ENCODE results near the gene FBN2. TPM values are rescaled to one million over a fixed set of nuclear protein-coding genes. Genes with fewer than 3 reads are reported as not detected.

Gene FBN2
- total RNA-seq, 1 donor from 2014 or later, result 1,151 TPM

DNA sequence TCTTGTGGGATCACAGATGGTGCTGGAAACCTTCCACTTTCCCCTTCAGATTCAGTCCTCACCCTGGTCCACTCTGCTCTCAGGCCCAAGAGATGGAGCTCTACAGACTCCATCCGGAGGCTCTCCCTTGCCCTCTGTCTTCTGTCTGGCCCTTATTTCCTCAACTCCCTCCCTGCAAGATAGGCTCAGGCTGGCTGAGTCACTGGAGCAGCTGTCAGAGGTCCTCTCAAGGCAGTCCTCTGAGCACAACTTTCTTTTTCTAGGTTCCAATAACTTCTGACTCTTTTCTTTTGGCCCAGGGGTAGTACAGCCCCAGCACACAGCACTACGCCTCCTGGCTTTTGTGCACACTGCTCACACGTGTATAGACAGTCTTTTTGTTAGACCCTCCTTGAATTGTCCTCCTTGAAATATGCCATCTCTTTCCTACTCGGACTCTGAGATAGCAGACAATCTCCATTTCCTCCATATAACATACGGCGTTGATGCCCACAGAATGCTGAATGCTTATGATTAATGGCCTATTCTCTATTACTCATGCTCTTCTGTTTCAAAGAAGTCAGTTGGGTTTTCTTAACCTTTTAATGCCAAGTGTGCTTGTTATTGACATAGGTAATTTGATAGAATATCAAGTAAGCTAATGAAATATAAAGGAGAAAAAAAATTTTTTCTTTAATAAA is 261.4 kb downstream of the FBN2 start:
- Mint-ChIP-seq H3K4me1 (ENCODE audit: unreplicated experiment) (peaks cover 13% of the 10 kb centered on the region), H3K36me3 (ENCODE audit: unreplicated experiment) (peaks cover 64% of the 10 kb centered on the region), H3K27me3 (ENCODE audit: unreplicated experiment) (no peaks in the 10 kb centered on the region), H3K9me3 (ENCODE audit: unreplicated experiment) (no peaks in the 10 kb centered on the region), H3K4me3 (ENCODE audit: unreplicated experiment) (no peak overlapping the region), H3K27ac (ENCODE audit: unreplicated experiment) (peak overlapping the region; percentile 66)
- TF ChIP-seq, protein P1, sequence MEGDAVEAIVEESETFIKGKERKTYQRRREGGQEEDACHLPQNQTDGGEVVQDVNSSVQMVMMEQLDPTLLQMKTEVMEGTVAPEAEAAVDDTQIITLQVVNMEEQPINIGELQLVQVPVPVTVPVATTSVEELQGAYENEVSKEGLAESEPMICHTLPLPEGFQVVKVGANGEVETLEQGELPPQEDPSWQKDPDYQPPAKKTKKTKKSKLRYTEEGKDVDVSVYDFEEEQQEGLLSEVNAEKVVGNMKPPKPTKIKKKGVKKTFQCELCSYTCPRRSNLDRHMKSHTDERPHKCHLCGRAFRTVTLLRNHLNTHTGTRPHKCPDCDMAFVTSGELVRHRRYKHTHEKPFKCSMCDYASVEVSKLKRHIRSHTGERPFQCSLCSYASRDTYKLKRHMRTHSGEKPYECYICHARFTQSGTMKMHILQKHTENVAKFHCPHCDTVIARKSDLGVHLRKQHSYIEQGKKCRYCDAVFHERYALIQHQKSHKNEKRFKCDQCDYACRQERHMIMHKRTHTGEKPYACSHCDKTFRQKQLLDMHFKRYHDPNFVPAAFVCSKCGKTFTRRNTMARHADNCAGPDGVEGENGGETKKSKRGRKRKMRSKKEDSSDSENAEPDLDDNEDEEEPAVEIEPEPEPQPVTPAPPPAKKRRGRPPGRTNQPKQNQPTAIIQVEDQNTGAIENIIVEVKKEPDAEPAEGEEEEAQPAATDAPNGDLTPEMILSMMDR (IDR thresholded peaks at IDR 0.05), result no peak
- no peak for DNase-seq (ENCODE audit: extremely low spot score, unreplicated experiment)

DNA sequence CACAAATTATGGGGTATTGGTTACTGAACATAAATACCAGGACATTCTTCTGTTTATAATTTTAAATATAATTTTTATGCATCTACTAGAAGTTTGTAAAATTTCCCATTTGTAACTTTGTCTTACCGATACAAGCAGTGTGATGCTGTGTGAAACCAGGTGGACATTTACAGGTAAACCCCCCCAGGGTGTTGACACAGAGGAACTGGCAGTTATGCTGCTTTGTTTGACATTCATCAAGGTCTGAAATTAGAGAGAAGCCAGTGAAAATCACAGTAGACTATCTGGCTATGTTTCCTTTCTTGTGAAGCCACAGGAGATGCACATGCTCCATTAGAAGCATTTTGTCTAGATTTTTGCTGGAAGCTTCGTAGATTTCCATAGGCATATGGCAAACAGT is 263.6 kb downstream of the FBN2 start:
- Mint-ChIP-seq H3K9me3 (ENCODE audit: unreplicated experiment) (no peaks in the 10 kb centered on the region), H3K4me1 (ENCODE audit: unreplicated experiment) (peaks cover 10% of the 10 kb centered on the region), H3K4me3 (ENCODE audit: unreplicated experiment) (no peak overlapping the region), H3K27me3 (ENCODE audit: unreplicated experiment) (no peaks in the 10 kb centered on the region), H3K36me3 (ENCODE audit: unreplicated experiment) (peaks cover 66% of the 10 kb centered on the region), H3K27ac (ENCODE audit: unreplicated experiment) (no peak overlapping the region)
- TF ChIP-seq, protein P1 (IDR thresholded peaks at IDR 0.05), result no peak
- no peak for DNase-seq (ENCODE audit: extremely low spot score, unreplicated experiment)

DNA sequence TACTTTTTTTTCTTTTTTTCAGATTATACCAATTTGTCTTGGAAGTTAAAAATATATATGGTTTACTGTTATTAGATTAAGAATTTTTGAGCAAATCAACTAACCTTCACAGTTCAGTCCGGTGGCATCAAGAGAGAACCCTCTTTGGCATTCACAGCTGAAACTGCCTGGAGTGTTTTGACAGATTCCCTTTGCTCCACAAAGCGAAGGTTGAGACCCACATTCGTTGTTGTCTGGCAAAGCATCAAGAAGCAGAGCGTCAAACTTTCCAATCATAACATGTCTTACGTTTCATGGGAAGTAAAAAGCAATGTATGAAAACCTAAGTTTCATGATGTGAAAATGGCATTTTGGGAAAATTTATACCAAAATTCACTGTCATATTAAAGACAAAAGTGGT is 264.3 kb downstream of the FBN2 start:
- Mint-ChIP-seq H3K27me3 (ENCODE audit: unreplicated experiment) (no peaks in the 10 kb centered on the region), H3K9me3 (ENCODE audit: unreplicated experiment) (no peaks in the 10 kb centered on the region), H3K36me3 (ENCODE audit: unreplicated experiment) (peaks cover 68% of the 10 kb centered on the region), H3K4me1 (ENCODE audit: unreplicated experiment) (peaks cover 10% of the 10 kb centered on the region), H3K27ac (ENCODE audit: unreplicated experiment) (peak overlapping the region; percentile 38), H3K4me3 (ENCODE audit: unreplicated experiment) (no peak overlapping the region)
- TF ChIP-seq, protein P1 (IDR thresholded peaks at IDR 0.05), result no peak
- no peak for DNase-seq (ENCODE audit: extremely low spot score, unreplicated experiment)

DNA sequence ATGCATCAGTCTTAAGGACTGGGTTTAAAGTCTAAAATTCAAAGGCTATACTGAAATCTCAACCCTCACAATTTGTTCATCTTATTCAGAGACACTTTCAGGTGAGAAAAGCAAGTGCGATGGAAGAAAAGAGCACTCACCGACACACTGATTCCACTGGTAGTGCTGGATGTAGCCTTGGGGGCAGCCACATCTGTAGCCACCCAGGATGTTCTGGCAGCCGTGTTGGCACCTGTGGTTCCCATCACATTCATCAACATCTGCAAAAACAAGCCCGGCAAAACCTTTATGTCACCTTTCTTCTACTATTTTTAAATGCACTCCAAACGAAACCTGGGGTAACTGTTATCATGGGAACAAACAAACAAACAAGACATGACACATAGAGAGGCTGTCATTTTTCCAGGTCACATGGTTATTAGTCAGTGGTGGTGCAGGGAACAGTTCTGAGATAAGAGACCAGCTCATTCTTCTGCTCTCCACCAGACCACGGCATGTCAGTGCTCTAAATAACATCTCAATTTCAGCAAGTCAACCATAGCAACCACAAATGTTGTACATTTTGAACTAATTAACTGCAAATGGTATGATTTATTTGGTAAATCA is 266.1 kb downstream of the FBN2 start:
- H3K4me3 Mint-ChIP-seq (ENCODE audit: unreplicated experiment), result no peak overlapping the region
- no peaks in the 10 kb centered on the region for H3K9me3 Mint-ChIP-seq (ENCODE audit: unreplicated experiment)
- DNase-seq (ENCODE audit: extremely low spot score, unreplicated experiment), result no peak
- H3K4me1 Mint-ChIP-seq (ENCODE audit: unreplicated experiment), result peaks cover 10% of the 10 kb centered on the region
- peaks cover 76% of the 10 kb centered on the region for H3K36me3 Mint-ChIP-seq (ENCODE audit: unreplicated experiment)
- TF ChIP-seq, protein P1 (IDR thresholded peaks at IDR 0.05), result no peak
- H3K27me3 Mint-ChIP-seq (ENCODE audit: unreplicated experiment), result no peaks in the 10 kb centered on the region
- H3K27ac Mint-ChIP-seq (ENCODE audit: unreplicated experiment), result peak overlapping the region; percentile 44

DNA sequence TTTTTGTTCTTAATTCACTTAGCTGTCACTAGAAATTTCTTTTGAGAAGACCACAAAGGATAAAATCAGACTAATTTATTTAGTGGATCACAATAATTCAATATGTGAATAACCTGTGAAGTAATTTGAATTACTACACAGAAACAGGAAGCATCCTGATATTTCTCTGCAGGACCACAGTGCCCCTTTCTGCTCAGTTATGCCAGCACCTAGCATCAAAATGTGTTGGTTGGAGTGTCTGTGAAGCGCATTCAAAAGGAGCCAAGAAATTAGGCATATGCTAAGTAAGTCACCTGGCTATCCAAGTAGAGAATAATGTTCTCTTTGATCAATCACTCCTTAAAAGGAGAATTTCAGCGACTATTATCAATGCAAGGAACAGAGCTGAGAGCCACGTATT is 267.0 kb downstream of the FBN2 start:
- DNase-seq (ENCODE audit: extremely low spot score, unreplicated experiment), result no peak
- H3K4me1 Mint-ChIP-seq (ENCODE audit: unreplicated experiment), result peaks cover 4% of the 10 kb centered on the region
- TF ChIP-seq, protein P1 (IDR thresholded peaks at IDR 0.05), result no peak
- H3K27ac Mint-ChIP-seq (ENCODE audit: unreplicated experiment), result no peak overlapping the region
- H3K36me3 Mint-ChIP-seq (ENCODE audit: unreplicated experiment), result peaks cover 73% of the 10 kb centered on the region
- no peaks in the 10 kb centered on the region for H3K27me3 Mint-ChIP-seq (ENCODE audit: unreplicated experiment)
- H3K9me3 Mint-ChIP-seq (ENCODE audit: unreplicated experiment), result no peaks in the 10 kb centered on the region
- H3K4me3 Mint-ChIP-seq (ENCODE audit: unreplicated experiment), result no peak overlapping the region
